Measurements from ENCODE around the gene ERI3. TPM values are rescaled to one million over a fixed set of nuclear protein-coding genes. Genes with fewer than 3 reads are reported as not detected.

ERI3 gene
- total RNA-seq, 4 donors from 2014 or later = 27.0 to 35.1 (median 31.8) TPM

- no peak overlapping the region for H3K4me3 ChIP-seq
- H3K27me3 ChIP-seq = no peaks in the 10 kb centered on the region
- H3K36me3 ChIP-seq = no peaks in the 10 kb centered on the region
- intact Hi-C loops (cut with DNase I) = no loop called here
- no peak for DNase-seq
- peaks cover under 1 to 12% (median 5%) of the 10 kb centered on the region in 3 donors for H3K4me1 ChIP-seq
- WGBS, 2 donors = 79 to 86% methylated on average over 1 to 4 of the region's 5 CpGs
- no peak overlapping the region for H3K27ac ChIP-seq
- H3K9me3 ChIP-seq = no peaks in the 10 kb centered on the region
- TF ChIP-seq CTCF (IDR thresholded peaks at IDR 0.05) (no peak), POLR2A (IDR thresholded peaks at IDR 0.05) (no peak)
Measured at GRCh38 chr1:44267438-44267837, 87.6 kb downstream of the ERI3 start.

GRCh38 chr1:44266400-44267344 is 88.4 kb downstream of the ERI3 start:
- WGBS, 2 donors = 94 to 98% methylated on average over 6 of the region's 6 CpGs
- DNase-seq = no peak
- no peaks in the 10 kb centered on the region for H3K9me3 ChIP-seq
- no peaks in the 10 kb centered on the region for H3K36me3 ChIP-seq
- H3K27ac ChIP-seq = no peak overlapping the region
- H3K4me3 ChIP-seq = no peak overlapping the region
- intact Hi-C loops (cut with DNase I) = no loop called here
- H3K27me3 ChIP-seq = no peaks in the 10 kb centered on the region
- peaks cover 5 to 20% (median 8%) of the 10 kb centered on the region in 3 donors for H3K4me1 ChIP-seq
- TF ChIP-seq POLR2A (IDR thresholded peaks at IDR 0.05) = no peak
- TF ChIP-seq CTCF (IDR thresholded peaks at IDR 0.05) = no peak

- Histone ChIP-seq H3K4me3 (no peak overlapping the region), H3K36me3 (no peaks in the 10 kb centered on the region), H3K27ac (no peak overlapping the region), H3K27me3 (no peaks in the 10 kb centered on the region), H3K9me3 (no peaks in the 10 kb centered on the region), H3K4me1 (peaks cover 8 to 28% (median 12%) of the 10 kb centered on the region in 3 donors)
- no peak for DNase-seq
- TF ChIP-seq POLR2A (IDR thresholded peaks at IDR 0.05) (no peak), CTCF (IDR thresholded peaks at IDR 0.05) (no peak)
- intact Hi-C loops (cut with DNase I) = no loop called here
- 83% methylated on average over 1 of the region's 1 CpG for WGBS, 2 donors
Measured at GRCh38 chr1:44265656-44266358, 89.2 kb downstream of the ERI3 start.

GRCh38 chr1:44264451-44264771 is 90.6 kb downstream of the ERI3 start:
- intact Hi-C loops (cut with DNase I) = no loop called here
- no peak for DNase-seq
- no peaks in the 10 kb centered on the region for H3K36me3 ChIP-seq
- H3K4me1 ChIP-seq = peaks cover 10 to 32% (median 12%) of the 10 kb centered on the region in 3 donors
- no peaks in the 10 kb centered on the region for H3K27me3 ChIP-seq
- H3K4me3 ChIP-seq = no peak overlapping the region
- TF ChIP-seq POLR2A (IDR thresholded peaks at IDR 0.05) (no peak), CTCF (IDR thresholded peaks at IDR 0.05) (no peak)
- no peak overlapping the region for H3K27ac ChIP-seq
- WGBS, 2 donors = 89 to 96% methylated on average over 8 to 11 of the region's 11 CpGs
- H3K9me3 ChIP-seq = no peaks in the 10 kb centered on the region
